ENCODE measurements around the gene INHBC.

- TF ChIP-seq CTCF (tag by site-specific recombination; IDR thresholded peaks at IDR 0.05) (no peak), ZNF274 (IDR thresholded peaks at IDR 0.05; ENCODE audit: low read length) (no peak), ZNF274 (tag by site-specific recombination; IDR thresholded peaks at IDR 0.05; ENCODE audit: borderline replicate concordance) (no peak)
- TF ChIP-seq, protein P1, sequence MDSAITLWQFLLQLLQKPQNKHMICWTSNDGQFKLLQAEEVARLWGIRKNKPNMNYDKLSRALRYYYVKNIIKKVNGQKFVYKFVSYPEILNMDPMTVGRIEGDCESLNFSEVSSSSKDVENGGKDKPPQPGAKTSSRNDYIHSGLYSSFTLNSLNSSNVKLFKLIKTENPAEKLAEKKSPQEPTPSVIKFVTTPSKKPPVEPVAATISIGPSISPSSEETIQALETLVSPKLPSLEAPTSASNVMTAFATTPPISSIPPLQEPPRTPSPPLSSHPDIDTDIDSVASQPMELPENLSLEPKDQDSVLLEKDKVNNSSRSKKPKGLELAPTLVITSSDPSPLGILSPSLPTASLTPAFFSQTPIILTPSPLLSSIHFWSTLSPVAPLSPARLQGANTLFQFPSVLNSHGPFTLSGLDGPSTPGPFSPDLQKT (IDR thresholded peaks at IDR 0.05; ENCODE audit: borderline replicate concordance, low read depth, low read length): no peak
Measured at GRCh38 chr12:57470970-57471656, 36.5 kb downstream of the INHBC start.
